Measurements from ENCODE around the gene IGF2R.

IGF2R gene

GRCh38 chr6:159945801-159946392, 23.0 kb upstream of the IGF2R start:
- Histone ChIP-seq H3K4me3 (ENCODE audit: low read depth in 1 of 2, low read length in 2 of 2) (no peak overlapping the region), H3K9me3 (ENCODE audit: insufficient read depth, low read length, severe bottlenecking) (peaks cover 11% of the 10 kb centered on the region), H2AFZ (ENCODE audit: low read depth, low read length) (no peak overlapping the region), H3K9ac (ENCODE audit: low read depth, low read length) (no peak overlapping the region), H4K20me1 (ENCODE audit: insufficient read depth, low read length) (no peaks in the 10 kb centered on the region), H3K36me3 (ENCODE audit: insufficient read depth, low read length) (no peaks in the 10 kb centered on the region), H3K4me2 (ENCODE audit: insufficient read depth, low read length) (no peak overlapping the region), H3K79me2 (ENCODE audit: insufficient read depth, low read length) (no peaks in the 10 kb centered on the region), H3K27ac (ENCODE audit: low read length) (no peak overlapping the region), H3K4me1 (ENCODE audit: insufficient read depth, low read length) (no peaks in the 10 kb centered on the region), H3K27me3 (ENCODE audit: insufficient read depth, low read length, poor library complexity) (no peaks in the 10 kb centered on the region)
- TF ChIP-seq EZH2 (IDR thresholded peaks at IDR 0.05; ENCODE audit: borderline replicate concordance, low read depth, low read length, severe bottlenecking), result no peak
- no peak for TF ChIP-seq CTCF (IDR thresholded peaks at IDR 0.05; ENCODE audit: borderline replicate concordance, extremely low read depth, low read length, poor library complexity, severe bottlenecking)
- no peak for DNase-seq
- ATAC-seq (ENCODE audit: insufficient read depth, low read depth), result no peak

- no peak overlapping the region for H3K4me2 ChIP-seq (ENCODE audit: insufficient read depth, low read length)
- H2AFZ ChIP-seq (ENCODE audit: low read depth, low read length), result no peak overlapping the region
- DNase-seq, result no peak
- no peak overlapping the region for H3K4me3 ChIP-seq (ENCODE audit: low read depth in 1 of 2, low read length in 2 of 2)
- TF ChIP-seq CTCF (IDR thresholded peaks at IDR 0.05; ENCODE audit: borderline replicate concordance, extremely low read depth, low read length, poor library complexity, severe bottlenecking) (no peak), EZH2 (IDR thresholded peaks at IDR 0.05; ENCODE audit: borderline replicate concordance, low read depth, low read length, severe bottlenecking) (no peak)
- no peak overlapping the region for H3K27ac ChIP-seq (ENCODE audit: low read length)
- peaks cover 11% of the 10 kb centered on the region for H3K9me3 ChIP-seq (ENCODE audit: insufficient read depth, low read length, severe bottlenecking)
- no peaks in the 10 kb centered on the region for H3K27me3 ChIP-seq (ENCODE audit: insufficient read depth, low read length, poor library complexity)
- no peaks in the 10 kb centered on the region for H3K79me2 ChIP-seq (ENCODE audit: insufficient read depth, low read length)
- ATAC-seq (ENCODE audit: insufficient read depth, low read depth), result no peak
- H3K36me3 ChIP-seq (ENCODE audit: insufficient read depth, low read length), result no peaks in the 10 kb centered on the region
- no peaks in the 10 kb centered on the region for H3K4me1 ChIP-seq (ENCODE audit: insufficient read depth, low read length)
- H4K20me1 ChIP-seq (ENCODE audit: insufficient read depth, low read length), result no peaks in the 10 kb centered on the region
- H3K9ac ChIP-seq (ENCODE audit: low read depth, low read length), result no peak overlapping the region
Observed at GRCh38 chr6:159946912-159947311, 22.0 kb upstream of the IGF2R start.

GRCh38 chr6:159948199-159948598, 20.7 kb upstream of the IGF2R start:
- no peak for ATAC-seq (ENCODE audit: insufficient read depth, low read depth)
- Histone ChIP-seq H2AFZ (ENCODE audit: low read depth, low read length) (no peak overlapping the region), H3K79me2 (ENCODE audit: insufficient read depth, low read length) (no peaks in the 10 kb centered on the region), H3K4me2 (ENCODE audit: insufficient read depth, low read length) (no peak overlapping the region), H3K27me3 (ENCODE audit: insufficient read depth, low read length, poor library complexity) (no peaks in the 10 kb centered on the region), H3K9me3 (ENCODE audit: insufficient read depth, low read length, severe bottlenecking) (peaks cover 11% of the 10 kb centered on the region), H3K27ac (ENCODE audit: low read length) (no peak overlapping the region), H4K20me1 (ENCODE audit: insufficient read depth, low read length) (no peaks in the 10 kb centered on the region), H3K9ac (ENCODE audit: low read depth, low read length) (no peak overlapping the region), H3K36me3 (ENCODE audit: insufficient read depth, low read length) (no peaks in the 10 kb centered on the region), H3K4me3 (ENCODE audit: low read depth in 1 of 2, low read length in 2 of 2) (no peak overlapping the region), H3K4me1 (ENCODE audit: insufficient read depth, low read length) (no peaks in the 10 kb centered on the region)
- no peak for DNase-seq
- TF ChIP-seq EZH2 (IDR thresholded peaks at IDR 0.05; ENCODE audit: borderline replicate concordance, low read depth, low read length, severe bottlenecking), result no peak
- TF ChIP-seq CTCF (IDR thresholded peaks at IDR 0.05; ENCODE audit: borderline replicate concordance, extremely low read depth, low read length, poor library complexity, severe bottlenecking), result no peak
